GM12801 (cell line): ENCODE data around the gene ISX.

Source experiments
- CTCF ChIP-seq: IDR thresholded peaks from one replicate; pipeline ENCODE4 v1.5.1; 2011; ENCODE audit warnings: control low read depth; ENCODE audit not compliant: insufficient read length; ENCODE audit errors: extremely low read depth

Gene ISX

GRCh38 chr22:35054064-35054463 lies 11.9 kb upstream of the ISX start:
- no peak for TF ChIP-seq CTCF

- no peak for TF ChIP-seq CTCF
Observed at GRCh38 chr22:35056486-35056885, 9.5 kb upstream of the ISX start.

GRCh38 chr22:35057155-35057554 lies 8.8 kb upstream of the ISX start:
- no peak for TF ChIP-seq CTCF

GRCh38 chr22:35059632-35060031 lies 6.3 kb upstream of the ISX start:
- TF ChIP-seq CTCF: no peak

- TF ChIP-seq CTCF: no peak
Observed at GRCh38 chr22:35064664-35065063, 1.3 kb upstream of the ISX start.

- TF ChIP-seq CTCF: no peak
Observed at GRCh38 chr22:35065183-35065582, 775 bp upstream of the ISX start.

GRCh38 chr22:35066768-35067167 lies 810 bp downstream of the ISX start:
- TF ChIP-seq CTCF: no peak

- TF ChIP-seq CTCF: no peak
Observed at GRCh38 chr22:35069541-35069940, 3.6 kb downstream of the ISX start.
